SK-N-SH treated with all-trans-retinoic acid at 6 μM for 48 hours (cell line): ENCODE measurements around the gene FRMD8.

Experiments
- ATAC-seq: fragments of 200-7000 bp; cut with Tn5 transposase; 3 replicates; pipeline ENCODE4 v1.9.1; 2020; ENCODE audit warnings: mild to moderate bottlenecking, moderate library complexity
- ARNTL ChIP-seq: fragments of 450-650 bp; formaldehyde crosslinking; IDR thresholded peaks from 2 replicates; pipeline ENCODE4 v1.5.0; 2020; ENCODE audit warnings: low read depth, mild to moderate bottlenecking, moderate library complexity, borderline replicate concordance
- BACH2 ChIP-seq: fragments of 250-450 bp; sonication (Bioruptor Pico); IDR thresholded peaks from 2 replicates; pipeline ENCODE4 v1.9.0; 2021; ENCODE audit warnings: mild to moderate bottlenecking, borderline replicate concordance
- CSDC2 ChIP-seq: fragments of 250-450 bp; sonication (Bioruptor Pico); IDR thresholded peaks from 2 replicates; pipeline ENCODE4 v1.5.0; 2020; ENCODE audit warnings: mild to moderate bottlenecking, moderate library complexity
- GLIS3 ChIP-seq: fragments of 250-450 bp; sonication (Bioruptor Pico); IDR thresholded peaks from 2 replicates; pipeline ENCODE4 v1.5.0; 2020; ENCODE audit warnings: mild to moderate bottlenecking, moderate library complexity
- OSR1 ChIP-seq: fragments of 250-450 bp; sonication (Bioruptor Pico); IDR thresholded peaks from 2 replicates; pipeline ENCODE4 v1.8.0; 2022; ENCODE audit warnings: moderate library complexity, mild to moderate bottlenecking, inconsistent platforms
- PPARA ChIP-seq: fragments of 250-450 bp; sonication (Bioruptor Pico); IDR thresholded peaks from 2 replicates; pipeline ENCODE4 v1.5.0; 2020; ENCODE audit warnings: mild to moderate bottlenecking, borderline replicate concordance
- RARB ChIP-seq: fragments of 250-450 bp; sonication (Bioruptor Pico); IDR thresholded peaks from 2 replicates; pipeline ENCODE4 v1.8.0; 2021; ENCODE audit warnings: mild to moderate bottlenecking, moderate library complexity
- SNAI2 ChIP-seq: fragments of 250-450 bp; sonication (Bioruptor Pico); IDR thresholded peaks from 2 replicates; pipeline ENCODE4 v1.5.0; 2020; ENCODE audit warnings: mild to moderate bottlenecking, moderate library complexity
- TCF4 ChIP-seq: fragments of 250-450 bp; sonication (Bioruptor Pico); IDR thresholded peaks from 2 replicates; pipeline ENCODE4 v1.8.0; 2021; ENCODE audit warnings: mild to moderate bottlenecking, moderate library complexity, borderline replicate concordance
- TOX ChIP-seq: fragments of 250-450 bp; sonication (Bioruptor Pico); IDR thresholded peaks from 2 replicates; pipeline ENCODE4 v1.8.0; 2021; ENCODE audit warnings: mild to moderate bottlenecking, moderate library complexity, borderline replicate concordance
- ZC3H10 ChIP-seq: fragments of 250-450 bp; sonication (Bioruptor Pico); IDR thresholded peaks from 2 replicates; pipeline ENCODE4 v1.5.1; 2021; ENCODE audit warnings: mild to moderate bottlenecking, moderate library complexity
- ZFP3 ChIP-seq: fragments of 250-450 bp; sonication (Bioruptor Pico); IDR thresholded peaks from 2 replicates; pipeline ENCODE4 v1.5.0; 2020; ENCODE audit warnings: mild to moderate bottlenecking, moderate library complexity
- ZFP30 ChIP-seq: fragments of 450-650 bp; formaldehyde crosslinking; IDR thresholded peaks from 2 replicates; pipeline ENCODE4 v1.5.0; 2022; ENCODE audit warnings: mild to moderate bottlenecking, moderate library complexity
- ZNF70 ChIP-seq: fragments of 450-650 bp; formaldehyde crosslinking; IDR thresholded peaks from 2 replicates; pipeline ENCODE4 v1.5.0; 2020; ENCODE audit warnings: mild to moderate bottlenecking, moderate library complexity
- ZNF8 ChIP-seq: fragments of 450-650 bp; formaldehyde crosslinking; IDR thresholded peaks from 2 replicates; pipeline ENCODE4 v1.5.0; 2020; ENCODE audit warnings: mild to moderate bottlenecking, moderate library complexity
- TF ChIP-seq, protein P1 (sequence below): fragments of 250-450 bp; sonication (Bioruptor Pico); IDR thresholded peaks from 2 replicates; pipeline ENCODE4 v1.5.0; 2020; ENCODE audit warnings: mild to moderate bottlenecking, moderate library complexity
- TF ChIP-seq, protein P2 (sequence below): fragments of 250-450 bp; sonication (Bioruptor Pico); IDR thresholded peaks from 2 replicates; pipeline ENCODE4 v1.8.0; 2021; ENCODE audit warnings: low read depth, mild to moderate bottlenecking, moderate library complexity, borderline replicate concordance
- TF ChIP-seq, protein P3 (sequence below): fragments of 250-450 bp; sonication (Bioruptor Pico); IDR thresholded peaks from 2 replicates; pipeline ENCODE4 v1.8.0; 2020; ENCODE audit warnings: mild to moderate bottlenecking, moderate library complexity, borderline replicate concordance
- TF ChIP-seq, protein P4 (sequence below): fragments of 250-450 bp; sonication (Bioruptor Pico); IDR thresholded peaks from 2 replicates; pipeline ENCODE4 v1.5.1; 2021; ENCODE audit warnings: mild to moderate bottlenecking, moderate library complexity

FRMD8 gene, protein sequence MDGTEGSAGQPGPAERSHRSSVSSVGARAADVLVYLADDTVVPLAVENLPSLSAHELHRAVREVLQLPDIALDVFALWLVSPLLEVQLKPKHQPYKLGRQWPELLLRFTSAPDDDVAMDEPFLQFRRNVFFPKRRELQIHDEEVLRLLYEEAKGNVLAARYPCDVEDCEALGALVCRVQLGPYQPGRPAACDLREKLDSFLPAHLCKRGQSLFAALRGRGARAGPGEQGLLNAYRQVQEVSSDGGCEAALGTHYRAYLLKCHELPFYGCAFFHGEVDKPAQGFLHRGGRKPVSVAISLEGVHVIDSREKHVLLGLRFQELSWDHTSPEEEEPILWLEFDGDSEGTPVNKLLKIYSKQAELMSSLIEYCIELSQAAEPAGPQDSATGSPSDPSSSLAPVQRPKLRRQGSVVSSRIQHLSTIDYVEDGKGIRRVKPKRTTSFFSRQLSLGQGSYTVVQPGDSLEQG

DNA sequence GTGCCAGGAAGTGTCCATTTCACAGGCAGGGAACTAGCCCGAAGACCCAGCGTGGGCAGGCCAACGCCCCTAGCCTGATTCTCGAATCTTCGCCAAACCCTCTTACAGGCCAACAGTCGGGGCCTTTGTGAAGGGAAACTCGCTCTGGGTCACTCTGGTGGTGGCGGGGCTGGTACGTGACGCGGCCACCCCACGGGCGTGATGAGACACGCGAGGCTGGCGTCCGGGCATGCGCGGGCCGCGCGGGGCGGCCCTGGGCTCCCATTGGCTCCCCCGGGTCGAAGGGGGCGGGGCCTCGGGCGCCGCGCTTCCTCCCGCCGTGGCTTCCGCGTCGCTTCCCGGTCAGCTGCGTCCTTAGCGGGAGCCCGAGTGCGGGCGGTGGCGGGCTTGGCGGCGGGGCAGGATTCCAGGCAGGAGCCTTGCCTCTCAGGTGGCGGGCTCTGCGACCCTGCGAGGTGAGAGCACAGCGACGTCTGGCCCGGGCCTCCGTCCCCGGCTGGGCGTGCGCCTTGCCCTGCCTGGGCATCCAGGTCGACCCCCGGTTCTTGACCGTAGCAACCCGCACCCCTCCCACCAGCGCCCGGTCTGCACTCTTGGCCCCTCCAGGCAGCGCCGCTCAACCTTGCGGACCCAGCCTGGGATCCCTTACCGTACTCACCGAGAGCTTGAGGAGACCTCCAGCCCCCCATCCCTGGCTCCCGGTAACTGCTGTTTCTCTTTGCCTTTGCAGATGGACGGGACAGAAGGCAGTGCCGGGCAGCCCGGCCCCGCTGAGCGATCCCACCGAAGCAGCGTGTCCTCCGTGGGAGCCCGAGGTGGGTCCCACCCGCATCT lies at the start of gene FRMD8:
Gene FRMD8, plus strand, starts transcription at position 331 of the 834 bp plus-strand sequence. Its CDS starts 400 bp downstream, at position 731.
- ATAC-seq, result peak; percentile 62
- TF ChIP-seq, protein P1, sequence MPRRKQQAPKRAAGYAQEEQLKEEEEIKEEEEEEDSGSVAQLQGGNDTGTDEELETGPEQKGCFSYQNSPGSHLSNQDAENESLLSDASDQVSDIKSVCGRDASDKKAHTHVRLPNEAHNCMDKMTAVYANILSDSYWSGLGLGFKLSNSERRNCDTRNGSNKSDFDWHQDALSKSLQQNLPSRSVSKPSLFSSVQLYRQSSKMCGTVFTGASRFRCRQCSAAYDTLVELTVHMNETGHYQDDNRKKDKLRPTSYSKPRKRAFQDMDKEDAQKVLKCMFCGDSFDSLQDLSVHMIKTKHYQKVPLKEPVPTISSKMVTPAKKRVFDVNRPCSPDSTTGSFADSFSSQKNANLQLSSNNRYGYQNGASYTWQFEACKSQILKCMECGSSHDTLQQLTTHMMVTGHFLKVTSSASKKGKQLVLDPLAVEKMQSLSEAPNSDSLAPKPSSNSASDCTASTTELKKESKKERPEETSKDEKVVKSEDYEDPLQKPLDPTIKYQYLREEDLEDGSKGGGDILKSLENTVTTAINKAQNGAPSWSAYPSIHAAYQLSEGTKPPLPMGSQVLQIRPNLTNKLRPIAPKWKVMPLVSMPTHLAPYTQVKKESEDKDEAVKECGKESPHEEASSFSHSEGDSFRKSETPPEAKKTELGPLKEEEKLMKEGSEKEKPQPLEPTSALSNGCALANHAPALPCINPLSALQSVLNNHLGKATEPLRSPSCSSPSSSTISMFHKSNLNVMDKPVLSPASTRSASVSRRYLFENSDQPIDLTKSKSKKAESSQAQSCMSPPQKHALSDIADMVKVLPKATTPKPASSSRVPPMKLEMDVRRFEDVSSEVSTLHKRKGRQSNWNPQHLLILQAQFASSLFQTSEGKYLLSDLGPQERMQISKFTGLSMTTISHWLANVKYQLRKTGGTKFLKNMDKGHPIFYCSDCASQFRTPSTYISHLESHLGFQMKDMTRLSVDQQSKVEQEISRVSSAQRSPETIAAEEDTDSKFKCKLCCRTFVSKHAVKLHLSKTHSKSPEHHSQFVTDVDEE (CRISPR knock-in tag), result peak; percentile 79; the same call in 1 of the 2 replicates
- TF ChIP-seq ZFP3 (CRISPR knock-in tag) (peak; percentile 70; the same call in 1 of the 2 replicates), OSR1 (CRISPR knock-in tag) (no peak)

DNA sequence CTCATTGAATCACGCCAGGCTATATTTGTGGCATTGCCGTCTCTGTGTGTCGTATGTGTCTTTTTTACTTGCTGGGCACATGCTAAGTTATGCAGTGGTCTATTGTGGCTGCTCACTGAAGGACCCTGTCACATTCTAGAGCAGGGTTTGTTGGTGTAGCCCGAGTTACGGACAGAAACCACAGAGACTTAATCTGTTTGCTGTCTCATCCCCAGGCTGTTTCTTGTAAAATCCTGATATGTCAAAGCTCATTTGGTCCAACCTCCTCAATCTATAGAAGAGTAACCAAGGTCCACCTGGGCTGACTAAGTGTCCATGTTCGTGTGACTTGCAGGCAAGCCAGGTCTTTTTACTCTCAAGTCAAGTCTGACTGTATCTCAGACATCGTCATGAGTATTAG lies 47.8 kb upstream of the FRMD8 start:
- ATAC-seq, result no peak
- TF ChIP-seq SNAI2 (CRISPR knock-in tag) (no peak), GLIS3 (CRISPR knock-in tag) (no peak)
- TF ChIP-seq, all 23 proteins: peak for 0

DNA sequence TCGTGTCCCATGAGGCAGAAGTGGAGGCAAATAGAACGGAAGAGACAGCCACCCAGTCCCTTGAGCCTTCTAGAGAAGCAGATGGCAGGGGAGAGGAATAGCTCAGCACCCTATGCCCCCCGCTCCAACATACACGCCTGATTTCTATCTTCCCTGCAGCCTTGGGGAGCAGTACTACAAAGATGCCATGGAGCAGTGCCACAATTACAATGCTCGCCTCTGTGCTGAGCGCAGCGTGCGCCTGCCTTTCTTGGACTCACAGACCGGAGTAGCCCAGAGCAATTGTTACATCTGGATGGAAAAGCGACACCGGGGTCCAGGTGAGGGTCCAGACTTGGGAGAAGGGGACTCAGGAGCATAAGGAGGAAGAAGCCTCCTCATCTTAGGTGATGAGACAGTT lies 46.2 kb upstream of the FRMD8 start:
- no peak for ATAC-seq

DNA sequence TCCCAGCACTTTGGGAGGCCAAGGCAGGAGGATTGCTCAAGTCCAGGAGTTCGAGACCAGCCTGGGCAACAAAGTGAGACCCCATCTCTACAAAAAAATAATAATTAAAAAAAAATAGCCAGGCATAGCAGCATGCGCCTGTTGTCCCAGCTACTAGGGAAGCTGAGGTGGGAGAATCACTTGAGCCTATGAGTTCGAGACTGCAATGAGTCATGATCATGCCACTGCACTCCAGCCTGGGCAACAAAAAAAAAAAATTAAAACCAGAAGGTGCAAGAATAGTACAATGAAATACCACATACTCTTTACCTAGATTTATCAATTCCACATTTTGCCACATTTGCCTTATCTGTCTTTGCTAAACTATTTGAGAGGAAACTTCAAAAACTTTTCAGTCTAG lies 44.6 kb upstream of the FRMD8 start:
- no peak for TF ChIP-seq TCF4 (CRISPR knock-in tag)
- no peak for TF ChIP-seq TOX
- TF ChIP-seq, protein P2, sequence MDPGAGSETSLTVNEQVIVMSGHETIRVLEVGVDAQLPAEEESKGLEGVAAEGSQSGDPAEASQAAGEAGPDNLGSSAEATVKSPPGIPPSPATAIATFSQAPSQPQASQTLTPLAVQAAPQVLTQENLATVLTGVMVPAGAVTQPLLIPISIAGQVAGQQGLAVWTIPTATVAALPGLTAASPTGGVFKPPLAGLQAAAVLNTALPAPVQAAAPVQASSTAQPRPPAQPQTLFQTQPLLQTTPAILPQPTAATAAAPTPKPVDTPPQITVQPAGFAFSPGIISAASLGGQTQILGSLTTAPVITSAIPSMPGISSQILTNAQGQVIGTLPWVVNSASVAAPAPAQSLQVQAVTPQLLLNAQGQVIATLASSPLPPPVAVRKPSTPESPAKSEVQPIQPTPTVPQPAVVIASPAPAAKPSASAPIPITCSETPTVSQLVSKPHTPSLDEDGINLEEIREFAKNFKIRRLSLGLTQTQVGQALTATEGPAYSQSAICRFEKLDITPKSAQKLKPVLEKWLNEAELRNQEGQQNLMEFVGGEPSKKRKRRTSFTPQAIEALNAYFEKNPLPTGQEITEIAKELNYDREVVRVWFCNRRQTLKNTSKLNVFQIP, result no peak
- TF ChIP-seq CSDC2 (CRISPR knock-in tag), result no peak
- no peak for TF ChIP-seq ZNF8 (CRISPR knock-in tag)
- TF ChIP-seq PPARA (CRISPR knock-in tag), result no peak
- TF ChIP-seq, protein P3, sequence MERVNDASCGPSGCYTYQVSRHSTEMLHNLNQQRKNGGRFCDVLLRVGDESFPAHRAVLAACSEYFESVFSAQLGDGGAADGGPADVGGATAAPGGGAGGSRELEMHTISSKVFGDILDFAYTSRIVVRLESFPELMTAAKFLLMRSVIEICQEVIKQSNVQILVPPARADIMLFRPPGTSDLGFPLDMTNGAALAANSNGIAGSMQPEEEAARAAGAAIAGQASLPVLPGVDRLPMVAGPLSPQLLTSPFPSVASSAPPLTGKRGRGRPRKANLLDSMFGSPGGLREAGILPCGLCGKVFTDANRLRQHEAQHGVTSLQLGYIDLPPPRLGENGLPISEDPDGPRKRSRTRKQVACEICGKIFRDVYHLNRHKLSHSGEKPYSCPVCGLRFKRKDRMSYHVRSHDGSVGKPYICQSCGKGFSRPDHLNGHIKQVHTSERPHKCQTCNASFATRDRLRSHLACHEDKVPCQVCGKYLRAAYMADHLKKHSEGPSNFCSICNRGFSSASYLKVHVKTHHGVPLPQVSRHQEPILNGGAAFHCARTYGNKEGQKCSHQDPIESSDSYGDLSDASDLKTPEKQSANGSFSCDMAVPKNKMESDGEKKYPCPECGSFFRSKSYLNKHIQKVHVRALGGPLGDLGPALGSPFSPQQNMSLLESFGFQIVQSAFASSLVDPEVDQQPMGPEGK (CRISPR knock-in tag), result no peak
- no peak for TF ChIP-seq ARNTL (CRISPR knock-in tag)
- TF ChIP-seq BACH2 (CRISPR knock-in tag), result no peak
- no peak for TF ChIP-seq OSR1 (CRISPR knock-in tag)
- TF ChIP-seq ZFP30, result no peak
- ATAC-seq, result peak; percentile 30; the same call in 1 of the 3 replicates

More for the DNA sequence above, 46.2 kb upstream of the FRMD8 start:
- TF ChIP-seq ZC3H10 (CRISPR knock-in tag) (no peak), CSDC2 (CRISPR knock-in tag) (no peak), RARB (CRISPR knock-in tag) (no peak), OSR1 (CRISPR knock-in tag) (no peak), TCF4 (CRISPR knock-in tag) (no peak), SNAI2 (CRISPR knock-in tag) (no peak), ARNTL (CRISPR knock-in tag) (no peak), ZNF70 (CRISPR knock-in tag) (no peak), GLIS3 (CRISPR knock-in tag) (no peak)
- TF ChIP-seq, protein P4, sequence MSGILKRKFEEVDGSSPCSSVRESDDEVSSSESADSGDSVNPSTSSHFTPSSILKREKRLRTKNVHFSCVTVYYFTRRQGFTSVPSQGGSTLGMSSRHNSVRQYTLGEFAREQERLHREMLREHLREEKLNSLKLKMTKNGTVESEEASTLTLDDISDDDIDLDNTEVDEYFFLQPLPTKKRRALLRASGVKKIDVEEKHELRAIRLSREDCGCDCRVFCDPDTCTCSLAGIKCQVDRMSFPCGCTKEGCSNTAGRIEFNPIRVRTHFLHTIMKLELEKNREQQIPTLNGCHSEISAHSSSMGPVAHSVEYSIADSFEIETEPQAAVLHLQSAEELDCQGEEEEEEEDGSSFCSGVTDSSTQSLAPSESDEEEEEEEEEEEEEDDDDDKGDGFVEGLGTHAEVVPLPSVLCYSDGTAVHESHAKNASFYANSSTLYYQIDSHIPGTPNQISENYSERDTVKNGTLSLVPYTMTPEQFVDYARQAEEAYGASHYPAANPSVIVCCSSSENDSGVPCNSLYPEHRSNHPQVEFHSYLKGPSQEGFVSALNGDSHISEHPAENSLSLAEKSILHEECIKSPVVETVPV, result no peak
- TF ChIP-seq, protein P3 (CRISPR knock-in tag), result no peak
